Activated CD4-positive, alpha-beta memory T cell treated with anti-CD3 and anti-CD28 coated beads for 36 hours (primary cell): ENCODE results near the gene RBM4B. TPM values are rescaled to one million over a fixed set of nuclear protein-coding genes. Genes with fewer than 3 reads are reported as not detected.

ENCODE experiments used
- CTCF ChIA-PET: fragments of 350-600 bp; sonication (Branson Sonifier 250); formaldehyde crosslinking; loops from one replicate; lab custom pipeline; 2021; ENCODE audit warnings: antibody characterized with exemption, inconsistent platforms; lab: Charles Lee
- POLR2A ChIA-PET: fragments of 350-600 bp; sonication (Branson Sonifier 250); formaldehyde crosslinking; loops from one replicate; lab custom pipeline; 2021; ENCODE audit warnings: antibody characterized with exemption; lab: Charles Lee
- DNase-seq: peaks from one replicate; pipeline ENCODE4 v3.0.0-alpha.2; 2020
- H3K27ac Mint-ChIP-seq: one replicate; pipeline ENCODE4 v1.8.0; 2021; ENCODE audit warnings: mixed read lengths
- H3K27me3 Mint-ChIP-seq: one replicate; pipeline ENCODE4 v1.8.0; 2021; ENCODE audit warnings: mixed read lengths
- H3K36me3 Mint-ChIP-seq: one replicate; pipeline ENCODE4 v1.8.0; 2021; ENCODE audit warnings: mixed read lengths
- H3K4me1 Mint-ChIP-seq: one replicate; pipeline ENCODE4 v1.8.0; 2021; ENCODE audit warnings: low read depth, mixed read lengths
- H3K4me3 Mint-ChIP-seq: one replicate; pipeline ENCODE4 v1.8.0; 2021; ENCODE audit warnings: mild to moderate bottlenecking, mixed read lengths
- H3K9me3 Mint-ChIP-seq: one replicate; pipeline ENCODE4 v1.8.0; 2021; ENCODE audit warnings: mixed read lengths
- intact Hi-C: fragments of 100-400 bp; cut with micrococcal nuclease; formaldehyde crosslinking; loops from one replicate; pipeline ENCODE4 v1.15.1; 2023
- total RNA-seq, 2 experiments: library from RNA; stranded (reverse); gene quantifications; one replicate each; pipeline ENCODE4 v1.2.3, GENCODE V29; 2021

Gene RBM4B
- total RNA-seq, 2 experiments from 2014 or later = 10.9 to 11.7 TPM

- Mint-ChIP-seq H3K27ac (no peak overlapping the region), H3K36me3 (no peaks in the 10 kb centered on the region), H3K4me1 (no peaks in the 10 kb centered on the region), H3K27me3 (no peaks in the 10 kb centered on the region), H3K4me3 (no peak overlapping the region), H3K9me3 (no peaks in the 10 kb centered on the region)
- intact Hi-C loops = no loop called here
- no peak for DNase-seq
- CTCF ChIA-PET = interaction anchor here (1.4 kb wide), 1 partner anchor 10 kb away, joined by 3 read pairs; no protein-coding TSS in a partner anchor
- POLR2A ChIA-PET = no interaction called here
Observed at GRCh38 chr11:66704659-66705360, 27.1 kb upstream of the RBM4B start.

GRCh38 chr11:66701432-66702240, 23.9 kb upstream of the RBM4B start:
- DNase-seq = no peak
- intact Hi-C loops = no loop called here
- H3K4me3 Mint-ChIP-seq = no peak overlapping the region
- H3K9me3 Mint-ChIP-seq = no peaks in the 10 kb centered on the region
- H3K27ac Mint-ChIP-seq = no peak overlapping the region
- no peaks in the 10 kb centered on the region for H3K36me3 Mint-ChIP-seq
- CTCF ChIA-PET = interaction anchor here (1.2 kb wide), 1 partner anchor 133 kb away, joined by 3 read pairs; no protein-coding TSS in a partner anchor
- H3K4me1 Mint-ChIP-seq = no peaks in the 10 kb centered on the region
- POLR2A ChIA-PET = no interaction called here
- no peaks in the 10 kb centered on the region for H3K27me3 Mint-ChIP-seq

GRCh38 chr11:66700742-66701141, 23.1 kb upstream of the RBM4B start:
- H3K36me3 Mint-ChIP-seq = no peaks in the 10 kb centered on the region
- intact Hi-C loops = no loop called here
- CTCF ChIA-PET = no interaction called here

GRCh38 chr11:66700337-66700736, 22.6 kb upstream of the RBM4B start:
- intact Hi-C loops = no loop called here
- H3K27me3 Mint-ChIP-seq = no peaks in the 10 kb centered on the region
- ChIA-PET POLR2A (no interaction called here), CTCF (no interaction called here)
- H3K27ac Mint-ChIP-seq = no peak overlapping the region
- no peak for DNase-seq
- no peak overlapping the region for H3K4me3 Mint-ChIP-seq
- no peaks in the 10 kb centered on the region for H3K4me1 Mint-ChIP-seq
- no peaks in the 10 kb centered on the region for H3K9me3 Mint-ChIP-seq
- no peaks in the 10 kb centered on the region for H3K36me3 Mint-ChIP-seq

More at GRCh38 chr11:66700742-66701141, 23.1 kb upstream of the RBM4B start:
- H3K4me3 Mint-ChIP-seq = no peak overlapping the region
- no peaks in the 10 kb centered on the region for H3K9me3 Mint-ChIP-seq
- no peaks in the 10 kb centered on the region for H3K4me1 Mint-ChIP-seq
- H3K27me3 Mint-ChIP-seq = no peaks in the 10 kb centered on the region
- POLR2A ChIA-PET = no interaction called here
- DNase-seq = no peak
- no peak overlapping the region for H3K27ac Mint-ChIP-seq

- H3K36me3 Mint-ChIP-seq = no peaks in the 10 kb centered on the region
- ChIA-PET POLR2A (no interaction called here), CTCF (interaction anchor here (3.9 kb wide), 1 partner anchor 135 kb away, joined by 57 read pairs; no protein-coding TSS in a partner anchor)
- no peak overlapping the region for H3K27ac Mint-ChIP-seq
- intact Hi-C loops = no loop called here
- H3K9me3 Mint-ChIP-seq = no peaks in the 10 kb centered on the region
- DNase-seq = no peak
- H3K4me3 Mint-ChIP-seq = no peak overlapping the region
- no peaks in the 10 kb centered on the region for H3K27me3 Mint-ChIP-seq
- no peaks in the 10 kb centered on the region for H3K4me1 Mint-ChIP-seq
Observed at GRCh38 chr11:66698491-66698890, 20.8 kb upstream of the RBM4B start.

GRCh38 chr11:66697988-66698387, 20.3 kb upstream of the RBM4B start:
- no peaks in the 10 kb centered on the region for H3K9me3 Mint-ChIP-seq
- intact Hi-C loops = no loop called here

GRCh38 chr11:66696146-66696545, 18.5 kb upstream of the RBM4B start:
- ChIA-PET CTCF (interaction anchor here (0.7 to 3.9 kb wide), 8 partner anchors 41 to 281 kb away, joined by 3 to 57 read pairs (median 4); partner anchors contain the start of gene RCE1), POLR2A (no interaction called here)
- intact Hi-C loops = no loop called here
- no peak overlapping the region for H3K27ac Mint-ChIP-seq
- H3K9me3 Mint-ChIP-seq = no peaks in the 10 kb centered on the region
- H3K4me3 Mint-ChIP-seq = no peak overlapping the region
- no peak for DNase-seq
- no peaks in the 10 kb centered on the region for H3K36me3 Mint-ChIP-seq
- H3K4me1 Mint-ChIP-seq = no peaks in the 10 kb centered on the region
- no peaks in the 10 kb centered on the region for H3K27me3 Mint-ChIP-seq

More at GRCh38 chr11:66697988-66698387, 20.3 kb upstream of the RBM4B start:
- no peaks in the 10 kb centered on the region for H3K36me3 Mint-ChIP-seq
- no peaks in the 10 kb centered on the region for H3K4me1 Mint-ChIP-seq
- ChIA-PET POLR2A (no interaction called here), CTCF (interaction anchor here (3.9 kb wide), 1 partner anchor 135 kb away, joined by 57 read pairs; no protein-coding TSS in a partner anchor)
- H3K27ac Mint-ChIP-seq = no peak overlapping the region
- no peaks in the 10 kb centered on the region for H3K27me3 Mint-ChIP-seq
- no peak for DNase-seq
- no peak overlapping the region for H3K4me3 Mint-ChIP-seq

GRCh38 chr11:66694732-66695207, 17.1 kb upstream of the RBM4B start:
- Mint-ChIP-seq H3K4me3 (no peak overlapping the region), H3K9me3 (no peaks in the 10 kb centered on the region), H3K36me3 (no peaks in the 10 kb centered on the region), H3K27ac (no peak overlapping the region), H3K27me3 (no peaks in the 10 kb centered on the region), H3K4me1 (no peaks in the 10 kb centered on the region)
- ChIA-PET CTCF (interaction anchor here (0.6 to 3.9 kb wide), 13 partner anchors 10 to 281 kb away, joined by 3 to 57 read pairs (median 3); partner anchors contain the start of genes BBS1 and RBM4B), POLR2A (no interaction called here)
- intact Hi-C loops = loop anchor here (1.0 to 2.0 kb wide), 3 partner anchors 140 to 378 kb away; no protein-coding TSS in a partner anchor
- peak; percentile 91 for DNase-seq

GRCh38 chr11:66694056-66694410, 16.3 kb upstream of the RBM4B start:
- H3K4me3 Mint-ChIP-seq = no peak overlapping the region
- intact Hi-C loops = loop anchor here (1.0 to 2.0 kb wide), 3 partner anchors 140 to 379 kb away; no protein-coding TSS in a partner anchor
- no peak overlapping the region for H3K27ac Mint-ChIP-seq
- ChIA-PET POLR2A (no interaction called here), CTCF (interaction anchor here (0.7 to 3.5 kb wide), 6 partner anchors 103 to 187 kb away, joined by 3 to 30 read pairs (median 4); no protein-coding TSS in a partner anchor)
- no peak for DNase-seq
- no peaks in the 10 kb centered on the region for H3K36me3 Mint-ChIP-seq
- no peaks in the 10 kb centered on the region for H3K4me1 Mint-ChIP-seq
- no peaks in the 10 kb centered on the region for H3K27me3 Mint-ChIP-seq
- no peaks in the 10 kb centered on the region for H3K9me3 Mint-ChIP-seq

GRCh38 chr11:66693356-66694055, 15.8 kb upstream of the RBM4B start:
- intact Hi-C loops = loop anchor here (1.0 to 2.0 kb wide), 3 partner anchors 141 to 379 kb away; no protein-coding TSS in a partner anchor
- Mint-ChIP-seq H3K27me3 (no peaks in the 10 kb centered on the region), H3K27ac (no peak overlapping the region), H3K9me3 (no peaks in the 10 kb centered on the region), H3K4me3 (no peak overlapping the region), H3K36me3 (no peaks in the 10 kb centered on the region), H3K4me1 (no peaks in the 10 kb centered on the region)
- DNase-seq = no peak
- CTCF ChIA-PET = interaction anchor here (0.7 to 3.5 kb wide), 7 partner anchors 15 to 188 kb away, joined by 3 to 30 read pairs (median 4); no protein-coding TSS in a partner anchor
- POLR2A ChIA-PET = no interaction called here

GRCh38 chr11:66692871-66693331, 15.2 kb upstream of the RBM4B start:
- CTCF ChIA-PET = interaction anchor here (1.4 to 3.1 kb wide), 2 partner anchors 14 to 142 kb away, joined by 4 to 30 read pairs; no protein-coding TSS in a partner anchor
- DNase-seq = no peak
- Mint-ChIP-seq H3K4me3 (no peak overlapping the region), H3K9me3 (no peaks in the 10 kb centered on the region), H3K36me3 (no peaks in the 10 kb centered on the region), H3K27me3 (no peaks in the 10 kb centered on the region), H3K27ac (no peak overlapping the region), H3K4me1 (no peaks in the 10 kb centered on the region)
- POLR2A ChIA-PET = no interaction called here
- intact Hi-C loops = no loop called here
